Nephron (organoid): ENCODE results near the gene PTPRT.

Source experiments
- H3K27ac Mint-ChIP-seq, 3 experiments: 2 replicates each; pipeline ENCODE4 v1.8.0; 2020; ENCODE audit warnings: mixed read lengths in 3 of 3, mild to moderate bottlenecking in 2 of 3, moderate library complexity in 1 of 3
- H3K27me3 Mint-ChIP-seq: 2 replicates; pipeline ENCODE4 v1.8.0; 2021; ENCODE audit warnings: low read depth, mild to moderate bottlenecking, moderate library complexity, mixed read lengths
- H3K36me3 Mint-ChIP-seq: 2 replicates; pipeline ENCODE4 v1.8.0; 2020; ENCODE audit warnings: low read depth, mixed read lengths
- H3K4me1 Mint-ChIP-seq: 2 replicates; pipeline ENCODE4 v1.8.0; 2020; ENCODE audit warnings: mixed read lengths
- H3K4me3 Mint-ChIP-seq, 3 experiments: 2 replicates each; pipeline ENCODE4 v1.8.0; 2020; ENCODE audit warnings: mild to moderate bottlenecking in 3 of 3, mixed read lengths in 3 of 3, moderate library complexity in 2 of 3
- H3K9me3 Mint-ChIP-seq: 2 replicates; pipeline ENCODE4 v1.8.0; 2020; ENCODE audit warnings: mixed read lengths
- CTCF ChIP-seq, 3 experiments: fragments of 200-600 bp; sonication (generic); IDR thresholded peaks; one replicate each; pipeline ENCODE4 v1.5.0; 2021; ENCODE audit warnings: antibody characterized with exemption in 3 of 3; ENCODE audit not compliant: unreplicated experiment in 3 of 3

PTPRT gene

GRCh38 chr20:42588847-42589246 is 600.9 kb downstream of the PTPRT start:
- H3K27ac Mint-ChIP-seq = no peak overlapping the region
- H3K36me3 Mint-ChIP-seq = no peaks in the 10 kb centered on the region
- no peak for TF ChIP-seq CTCF (IDR thresholded peaks at IDR 0.05; ENCODE audit: unreplicated experiment in 3 of 3)
- peaks cover 17% of the 10 kb centered on the region for H3K4me1 Mint-ChIP-seq
- H3K4me3 Mint-ChIP-seq = no peak overlapping the region
- no peaks in the 10 kb centered on the region for H3K9me3 Mint-ChIP-seq
- peaks cover 5% of the 10 kb centered on the region for H3K27me3 Mint-ChIP-seq

GRCh38 chr20:42587427-42587826 is 602.3 kb downstream of the PTPRT start:
- H3K4me1 Mint-ChIP-seq = peaks cover 17% of the 10 kb centered on the region
- no peaks in the 10 kb centered on the region for H3K36me3 Mint-ChIP-seq
- TF ChIP-seq CTCF (IDR thresholded peaks at IDR 0.05; ENCODE audit: unreplicated experiment in 3 of 3) = no peak
- H3K27ac Mint-ChIP-seq = no peak overlapping the region
- no peaks in the 10 kb centered on the region for H3K9me3 Mint-ChIP-seq
- H3K27me3 Mint-ChIP-seq = peaks cover 5% of the 10 kb centered on the region
- no peak overlapping the region for H3K4me3 Mint-ChIP-seq

- Mint-ChIP-seq H3K4me3 (no peak overlapping the region), H3K27me3 (no peaks in the 10 kb centered on the region), H3K9me3 (peaks cover 5% of the 10 kb centered on the region), H3K4me1 (peaks cover 18% of the 10 kb centered on the region), H3K27ac (no peak overlapping the region), H3K36me3 (no peaks in the 10 kb centered on the region)
- TF ChIP-seq CTCF (IDR thresholded peaks at IDR 0.05; ENCODE audit: unreplicated experiment in 3 of 3) = no peak
Observed at GRCh38 chr20:42581311-42581710, 608.4 kb downstream of the PTPRT start.

GRCh38 chr20:42576167-42576566 is 613.5 kb downstream of the PTPRT start:
- no peak for TF ChIP-seq CTCF (IDR thresholded peaks at IDR 0.05; ENCODE audit: unreplicated experiment in 3 of 3)
- Mint-ChIP-seq H3K27ac (no peak overlapping the region), H3K4me1 (no peaks in the 10 kb centered on the region), H3K36me3 (no peaks in the 10 kb centered on the region), H3K9me3 (peaks cover 12% of the 10 kb centered on the region), H3K27me3 (peaks cover 6% of the 10 kb centered on the region), H3K4me3 (no peak overlapping the region)

- H3K9me3 Mint-ChIP-seq = peaks cover 15% of the 10 kb centered on the region
- TF ChIP-seq CTCF (IDR thresholded peaks at IDR 0.05; ENCODE audit: unreplicated experiment in 3 of 3) = no peak
- peaks cover 9% of the 10 kb centered on the region for H3K27me3 Mint-ChIP-seq
- no peak overlapping the region for H3K4me3 Mint-ChIP-seq
- H3K36me3 Mint-ChIP-seq = no peaks in the 10 kb centered on the region
- H3K4me1 Mint-ChIP-seq = no peaks in the 10 kb centered on the region
- H3K27ac Mint-ChIP-seq = no peak overlapping the region
Observed at GRCh38 chr20:42572320-42573016, 617.2 kb downstream of the PTPRT start.

- H3K27ac Mint-ChIP-seq = no peak overlapping the region
- no peaks in the 10 kb centered on the region for H3K36me3 Mint-ChIP-seq
- peaks cover 9% of the 10 kb centered on the region for H3K27me3 Mint-ChIP-seq
- no peak overlapping the region for H3K4me3 Mint-ChIP-seq
- H3K9me3 Mint-ChIP-seq = peaks cover 14% of the 10 kb centered on the region
- TF ChIP-seq CTCF (IDR thresholded peaks at IDR 0.05; ENCODE audit: unreplicated experiment in 3 of 3) = no peak
- H3K4me1 Mint-ChIP-seq = peaks cover 11% of the 10 kb centered on the region
Observed at GRCh38 chr20:42567409-42567808, 622.3 kb downstream of the PTPRT start.
